HCT116 (cell line): ENCODE data around the gene HTT-AS.

Source experiments
- CEBPB ChIP-seq: IDR thresholded peaks from 2 replicates; pipeline ENCODE4 v1.6.1; 2012; ENCODE audit warnings: low read depth
- POLR2A ChIP-seq: IDR thresholded peaks from 2 replicates; pipeline ENCODE4 v1.7.0; 2011; ENCODE audit warnings: borderline replicate concordance; ENCODE audit not compliant: insufficient read depth, insufficient read length; ENCODE audit errors: extremely low read depth
- SP1 ChIP-seq: IDR thresholded peaks from 2 replicates; pipeline ENCODE4 v1.6.1; 2012; ENCODE audit warnings: low read depth
- ZFX ChIP-seq: fragments of 450-650 bp; IDR thresholded peaks from 2 replicates; pipeline ENCODE4 v1.6.1; 2017
- ZNF274 ChIP-seq: fragments of 200-500 bp; sonication (Bioruptor generic); IDR thresholded peaks from 2 replicates; pipeline ENCODE4 v1.6.1; 2014; ENCODE audit warnings: mild to moderate bottlenecking, low read depth, low read length, inconsistent platforms
- TF ChIP-seq, protein P1 (sequence below), 3 experiments: fragments of 200-600 bp in 1 of 3; sonication (generic) in 1 of 3; IDR thresholded peaks in 2 of 3; conservative IDR thresholded peaks in 1 of 3; 2 replicates each; pipeline ENCODE4 v1.5.1; 2012 to 2017; ENCODE audit warnings: low read depth in 2 of 3, low read length in 2 of 3, antibody characterized with exemption in 1 of 3, borderline replicate concordance in 1 of 3, control low read depth in 1 of 3, mild to moderate bottlenecking in 1 of 3, mixed read lengths in 1 of 3, mixed run types in 1 of 3, moderate library complexity in 1 of 3; ENCODE audit not compliant: insufficient read depth in 1 of 3

- TF ChIP-seq ZNF274 (no peak), ZFX (no peak), CEBPB (no peak), POLR2A (no peak), SP1 (no peak)
- TF ChIP-seq, protein P1, sequence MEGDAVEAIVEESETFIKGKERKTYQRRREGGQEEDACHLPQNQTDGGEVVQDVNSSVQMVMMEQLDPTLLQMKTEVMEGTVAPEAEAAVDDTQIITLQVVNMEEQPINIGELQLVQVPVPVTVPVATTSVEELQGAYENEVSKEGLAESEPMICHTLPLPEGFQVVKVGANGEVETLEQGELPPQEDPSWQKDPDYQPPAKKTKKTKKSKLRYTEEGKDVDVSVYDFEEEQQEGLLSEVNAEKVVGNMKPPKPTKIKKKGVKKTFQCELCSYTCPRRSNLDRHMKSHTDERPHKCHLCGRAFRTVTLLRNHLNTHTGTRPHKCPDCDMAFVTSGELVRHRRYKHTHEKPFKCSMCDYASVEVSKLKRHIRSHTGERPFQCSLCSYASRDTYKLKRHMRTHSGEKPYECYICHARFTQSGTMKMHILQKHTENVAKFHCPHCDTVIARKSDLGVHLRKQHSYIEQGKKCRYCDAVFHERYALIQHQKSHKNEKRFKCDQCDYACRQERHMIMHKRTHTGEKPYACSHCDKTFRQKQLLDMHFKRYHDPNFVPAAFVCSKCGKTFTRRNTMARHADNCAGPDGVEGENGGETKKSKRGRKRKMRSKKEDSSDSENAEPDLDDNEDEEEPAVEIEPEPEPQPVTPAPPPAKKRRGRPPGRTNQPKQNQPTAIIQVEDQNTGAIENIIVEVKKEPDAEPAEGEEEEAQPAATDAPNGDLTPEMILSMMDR (IDR thresholded peaks at IDR 0.05 in 2 of 3, conservative IDR thresholded peaks at IDR 0.05 in 1 of 3; ENCODE audit: borderline replicate concordance in 1 of 3, insufficient read depth in 1 of 3, low read depth in 2 of 3, low read length in 2 of 3), result no peak
Measured at GRCh38 chr4:3029464-3029863, 44.9 kb downstream of the HTT-AS start.
